NT2/D1 (cell line): ENCODE results near the gene SLC15A3.

ENCODE experiments used
- SUZ12 ChIP-seq: IDR thresholded peaks from 2 replicates; pipeline ENCODE4 v1.6.1; 2011; ENCODE audit not compliant: insufficient read length, insufficient read depth; ENCODE audit errors: extremely low read depth
- YY1 ChIP-seq: IDR thresholded peaks from 2 replicates; pipeline ENCODE4 v1.6.1; 2011; ENCODE audit not compliant: insufficient read length, insufficient read depth
- ZNF274 ChIP-seq: IDR thresholded peaks from 2 replicates; pipeline ENCODE4 v1.6.1; 2011; ENCODE audit warnings: mild to moderate bottlenecking, low read depth, low read length

- no peak for TF ChIP-seq YY1
- no peak for TF ChIP-seq ZNF274
- TF ChIP-seq SUZ12, result no peak
These were observed 3.6 kb upstream of the SLC15A3 start for GRCh38 chr11:60955571-60955970.
